ENCODE results near the gene GFOD1.

Gene GFOD1, protein sequence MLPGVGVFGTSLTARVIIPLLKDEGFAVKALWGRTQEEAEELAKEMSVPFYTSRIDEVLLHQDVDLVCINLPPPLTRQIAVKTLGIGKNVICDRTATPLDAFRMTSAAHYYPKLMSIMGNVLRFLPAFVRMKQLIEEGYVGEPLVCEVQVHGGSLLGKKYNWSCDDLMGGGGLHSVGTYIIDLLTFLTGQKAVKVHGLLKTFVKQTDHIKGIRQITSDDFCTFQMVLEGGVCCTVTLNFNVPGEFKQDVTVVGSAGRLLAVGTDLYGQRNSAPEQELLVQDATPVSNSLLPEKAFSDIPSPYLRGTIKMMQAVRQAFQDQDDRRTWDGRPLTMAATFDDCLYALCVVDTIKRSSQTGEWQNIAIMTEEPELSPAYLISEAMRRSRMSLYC

DNA sequence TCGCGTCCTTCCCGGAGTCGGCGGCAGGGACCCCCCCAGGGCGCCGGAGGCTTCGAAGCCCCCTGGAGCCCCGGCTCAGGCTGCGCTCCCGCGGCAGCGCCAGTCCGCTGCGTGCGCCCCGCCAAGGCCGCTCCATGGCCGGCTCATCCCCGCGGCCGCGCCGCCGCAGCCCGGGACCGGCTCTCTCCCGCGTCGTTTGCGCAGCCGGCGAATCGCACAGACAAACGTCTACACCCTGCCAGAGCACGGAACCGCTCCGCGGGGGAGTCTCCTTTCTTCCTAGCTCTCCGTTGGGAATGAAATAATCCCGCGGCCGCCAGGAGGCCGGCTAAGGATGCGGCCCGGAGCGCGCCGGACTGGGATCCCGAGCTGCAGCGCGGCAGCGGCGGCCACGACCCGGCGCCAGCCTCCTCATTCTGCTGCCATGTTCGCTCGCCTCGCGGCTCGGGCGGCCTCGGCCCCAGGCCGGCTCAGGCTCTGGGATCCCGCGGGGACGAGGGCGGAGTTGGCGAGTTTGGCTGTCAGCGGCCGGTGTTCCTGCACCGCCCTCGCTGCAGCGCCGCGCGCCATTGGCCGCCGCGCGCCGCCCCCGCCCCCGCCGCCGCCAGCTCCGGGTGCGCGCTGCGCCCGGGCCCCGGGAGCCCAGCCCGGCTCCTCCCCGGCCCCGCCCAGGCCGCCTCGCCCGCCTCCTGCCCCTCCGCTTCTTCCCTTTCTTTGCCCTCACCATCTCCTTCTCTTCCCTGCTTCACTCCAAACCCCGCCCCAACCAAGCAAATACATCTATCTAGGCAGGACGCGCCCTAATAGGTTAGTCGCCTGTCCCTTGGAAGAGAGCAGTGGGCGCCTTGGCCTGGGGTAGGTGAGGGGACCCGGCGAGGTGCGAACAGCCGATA, at the start of gene GFOD1:
Gene GFOD1 (minus strand): TSS at position 479 of the 893 bp plus-strand sequence. CDS start 710 bp downstream, outside the sequence.
- in situ Hi-C loops (cut with MboI; ENCODE audit: low sequenced_read_pairs): no loop called here

DNA sequence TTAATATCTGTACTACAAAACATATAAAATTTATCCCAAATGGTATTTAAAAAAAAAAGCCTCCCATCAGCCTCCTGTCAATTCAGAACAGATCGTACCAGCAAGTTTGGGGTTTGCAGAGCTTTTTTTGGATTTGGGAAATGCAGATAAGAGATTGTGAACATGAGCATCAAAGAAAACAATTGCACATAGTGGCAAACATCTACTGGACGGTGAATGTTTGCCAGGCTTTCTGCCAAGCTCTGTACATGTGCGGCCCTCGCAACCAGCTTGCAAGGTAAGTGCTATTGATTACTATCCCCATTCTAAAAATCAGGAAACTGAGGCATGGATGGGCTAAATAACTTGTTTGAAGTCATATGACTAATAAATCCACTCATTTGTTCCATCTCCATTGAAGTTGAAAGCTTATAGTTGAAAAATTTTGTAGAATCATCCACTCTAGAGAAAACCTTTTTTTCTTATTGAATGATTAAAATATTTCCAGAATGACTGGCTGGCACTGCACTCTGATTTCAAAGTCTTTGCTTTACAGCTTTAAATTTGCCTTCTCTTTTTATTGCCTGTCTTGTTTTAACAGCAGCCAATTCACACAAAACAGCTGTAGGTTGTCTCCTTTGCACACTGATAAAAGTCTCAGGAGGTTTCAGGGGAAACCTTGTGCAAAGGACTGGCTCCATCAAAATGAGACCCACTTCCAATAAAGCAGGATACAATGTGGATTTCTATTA, 49.6 kb upstream of the GFOD1 start:
- in situ Hi-C loops (cut with MboI; ENCODE audit: low sequenced_read_pairs): no loop called here

DNA sequence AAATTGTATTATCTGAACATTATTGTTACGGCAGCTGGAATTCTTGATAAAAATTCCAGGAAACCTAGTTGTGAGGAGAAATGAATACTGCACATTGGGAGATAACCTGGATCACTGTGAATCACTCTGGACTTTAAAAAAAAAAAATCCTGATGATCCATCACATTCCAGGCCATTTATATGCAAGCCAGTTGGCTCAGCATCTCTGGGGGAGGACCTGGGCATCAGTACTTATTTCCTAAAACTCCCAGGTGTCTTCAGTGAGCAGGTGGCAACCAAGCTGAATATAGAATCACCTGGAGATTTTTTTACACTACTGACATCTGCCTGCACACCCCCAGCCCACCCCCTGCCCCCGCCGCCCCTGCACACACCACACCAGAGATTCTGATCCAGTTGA, 47.9 kb upstream of the GFOD1 start:
- in situ Hi-C loops (cut with MboI; ENCODE audit: low sequenced_read_pairs): no loop called here

DNA sequence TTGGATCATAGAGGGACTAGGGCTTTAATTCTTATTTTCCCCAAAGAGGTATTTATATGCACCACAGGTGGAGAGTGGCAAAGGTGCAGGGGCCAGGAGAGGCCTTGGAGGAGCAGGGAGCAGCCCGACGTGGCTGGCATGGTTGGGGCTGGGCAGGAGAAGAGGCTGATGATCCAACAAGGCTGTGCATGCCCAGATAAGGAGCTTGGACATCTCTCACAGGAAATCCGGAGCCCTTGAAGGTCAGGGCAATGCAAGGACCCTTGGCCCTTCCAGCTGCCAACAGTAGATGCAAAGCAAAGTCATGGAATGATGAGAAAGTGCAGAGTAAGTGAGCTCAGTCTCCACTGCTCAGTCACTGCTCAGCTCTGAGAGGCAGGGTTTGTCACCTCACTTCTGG, 47.1 kb upstream of the GFOD1 start:
- in situ Hi-C loops (cut with MboI; ENCODE audit: low sequenced_read_pairs): no loop called here

DNA sequence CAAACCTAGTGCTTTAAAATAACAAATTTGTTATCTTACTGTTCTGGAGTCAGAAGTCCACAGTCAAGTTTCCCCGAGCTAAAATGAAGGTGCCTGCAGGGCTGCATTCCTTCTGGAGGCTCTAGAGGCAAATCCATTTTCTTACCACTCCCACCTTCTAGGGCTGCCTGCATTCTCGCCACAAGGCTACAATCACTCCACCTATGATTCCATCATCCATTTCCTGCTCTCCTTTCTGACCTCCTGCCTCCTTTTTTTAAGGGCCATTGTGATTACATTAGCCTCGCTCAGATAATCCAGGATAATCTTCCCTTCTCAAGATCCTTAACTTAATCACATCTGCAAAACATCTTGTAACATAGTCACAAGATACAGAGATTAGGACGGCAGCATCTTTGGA, 44.6 kb upstream of the GFOD1 start:
- in situ Hi-C loops (cut with MboI; ENCODE audit: low sequenced_read_pairs): no loop called here

DNA sequence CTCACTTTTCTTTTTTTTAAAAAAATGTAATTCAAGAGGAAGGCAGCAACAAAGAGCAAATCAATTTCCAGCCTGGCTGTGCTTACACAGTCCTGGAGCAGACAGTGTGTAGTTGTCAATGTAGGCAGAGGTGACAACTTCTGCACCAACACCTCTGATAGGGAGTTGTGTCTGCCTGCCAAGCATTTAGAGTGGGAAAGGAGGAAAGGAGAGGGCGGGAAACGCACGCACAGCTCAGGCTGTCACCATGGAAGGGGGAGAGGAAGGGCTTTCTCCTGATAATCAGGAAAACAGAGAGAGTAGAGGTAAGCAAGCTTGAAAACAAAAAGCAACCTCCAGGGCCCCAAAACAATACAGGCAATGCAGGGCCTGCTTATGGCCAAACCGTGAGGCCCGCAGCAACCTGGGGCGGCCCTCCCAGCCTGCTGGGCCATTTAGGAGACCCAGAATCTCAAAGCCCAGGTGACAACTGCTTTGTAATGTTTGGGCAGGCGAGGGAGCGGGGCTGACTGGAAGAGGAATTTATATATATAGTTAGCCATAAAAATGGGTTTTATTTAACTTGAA, 41.5 kb upstream of the GFOD1 start:
- in situ Hi-C loops (cut with MboI; ENCODE audit: low sequenced_read_pairs): no loop called here

DNA sequence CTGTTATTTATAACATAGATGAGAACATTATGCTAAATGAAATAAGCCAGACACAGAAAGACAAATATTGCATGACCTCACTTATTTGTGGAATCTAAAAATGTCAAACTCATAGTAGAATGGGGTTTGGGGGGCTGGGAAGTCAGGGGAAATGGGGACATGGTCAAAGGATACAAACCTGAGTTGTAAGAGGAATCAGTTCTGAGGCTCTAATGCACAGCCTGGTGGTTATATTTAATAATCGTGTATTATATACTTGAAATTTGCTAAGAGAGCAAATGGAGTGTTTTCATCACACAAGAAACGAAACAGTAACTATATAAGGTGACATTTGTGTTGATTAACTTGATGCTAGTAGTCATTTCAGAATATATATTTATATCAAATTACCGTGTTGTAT, 40.8 kb upstream of the GFOD1 start:
- in situ Hi-C loops (cut with MboI; ENCODE audit: low sequenced_read_pairs): no loop called here

DNA sequence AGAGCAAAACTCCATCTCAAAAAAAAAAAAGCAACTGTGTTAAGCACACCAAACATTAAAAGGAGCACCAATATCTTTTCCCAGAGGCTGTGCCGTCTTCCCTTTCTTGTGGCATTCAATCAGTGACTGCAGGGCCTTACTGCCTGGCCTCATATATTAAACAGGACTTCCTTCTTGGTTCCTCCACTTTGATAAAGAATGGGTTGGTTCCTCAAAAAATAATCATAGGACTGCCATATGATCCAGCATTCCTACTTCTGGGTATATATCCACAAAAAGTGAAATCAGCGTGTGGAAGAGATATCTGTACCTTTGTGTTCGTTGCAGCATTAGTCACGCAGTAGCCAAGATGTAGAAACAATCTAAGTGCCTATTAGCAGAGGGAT, 40.3 kb upstream of the GFOD1 start:
- in situ Hi-C loops (cut with MboI; ENCODE audit: low sequenced_read_pairs): no loop called here

DNA sequence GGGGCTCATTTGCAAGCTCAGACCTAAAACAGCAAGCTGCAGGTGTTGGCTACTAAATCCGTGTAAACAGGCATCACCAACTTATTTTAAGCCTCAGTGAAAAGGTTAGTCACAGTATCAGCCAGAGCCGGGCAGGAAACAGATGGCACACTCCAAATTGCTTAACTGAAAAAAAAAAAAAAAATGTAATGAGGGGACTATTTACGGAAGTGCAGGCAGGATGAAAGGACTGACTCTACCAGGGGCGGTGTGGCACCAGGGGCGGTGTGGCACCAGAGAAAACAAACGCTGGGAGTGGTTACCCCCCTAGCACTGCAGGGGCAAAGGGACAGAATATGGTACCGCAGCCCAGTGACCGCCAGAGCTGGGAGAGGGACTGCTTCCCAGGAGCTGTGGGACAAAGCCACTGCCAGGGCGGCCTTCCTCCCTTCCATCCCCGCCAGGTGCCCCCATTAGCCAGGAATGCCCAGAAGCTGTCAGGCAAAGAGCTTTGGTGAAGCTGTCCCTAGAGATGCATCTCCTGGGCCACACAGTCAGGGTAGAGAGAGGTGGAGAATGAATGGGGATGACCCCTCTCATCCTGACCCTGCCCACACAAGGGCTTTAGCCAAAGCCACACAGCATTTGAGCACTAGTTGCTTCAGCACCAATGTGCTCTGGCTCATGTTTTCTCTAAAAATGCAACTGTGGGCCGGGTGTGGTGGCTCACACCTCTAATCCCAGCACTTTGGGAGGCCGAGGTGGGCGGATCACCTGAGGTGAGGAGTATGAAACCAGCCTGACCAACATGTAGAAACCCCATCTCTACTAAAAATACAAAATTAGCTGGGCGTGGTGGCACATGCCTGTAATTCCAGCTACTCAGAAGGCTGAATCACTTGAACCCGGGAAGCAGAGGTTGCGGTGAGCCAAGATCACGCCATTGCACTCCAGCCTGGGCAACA, 39.6 kb upstream of the GFOD1 start:
- in situ Hi-C loops (cut with MboI; ENCODE audit: low sequenced_read_pairs): no loop called here

DNA sequence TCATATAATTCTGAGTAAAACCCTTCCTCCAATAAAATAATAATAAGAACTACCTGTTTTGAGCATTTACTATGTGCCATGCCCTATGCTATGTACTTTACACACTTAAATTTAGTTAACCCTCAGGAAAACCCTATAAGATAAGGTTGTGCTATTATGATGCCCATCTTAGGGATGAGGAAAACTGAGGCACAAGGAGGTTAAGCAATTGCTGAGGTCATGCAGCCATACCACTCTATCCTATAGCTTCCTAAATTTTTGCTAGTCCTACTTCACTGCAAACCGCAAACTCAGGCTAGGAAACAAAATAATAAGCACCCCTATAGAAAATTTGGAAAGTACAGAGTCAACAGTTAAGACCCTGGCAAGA, 38.9 kb upstream of the GFOD1 start:
- in situ Hi-C loops (cut with MboI; ENCODE audit: low sequenced_read_pairs): no loop called here

DNA sequence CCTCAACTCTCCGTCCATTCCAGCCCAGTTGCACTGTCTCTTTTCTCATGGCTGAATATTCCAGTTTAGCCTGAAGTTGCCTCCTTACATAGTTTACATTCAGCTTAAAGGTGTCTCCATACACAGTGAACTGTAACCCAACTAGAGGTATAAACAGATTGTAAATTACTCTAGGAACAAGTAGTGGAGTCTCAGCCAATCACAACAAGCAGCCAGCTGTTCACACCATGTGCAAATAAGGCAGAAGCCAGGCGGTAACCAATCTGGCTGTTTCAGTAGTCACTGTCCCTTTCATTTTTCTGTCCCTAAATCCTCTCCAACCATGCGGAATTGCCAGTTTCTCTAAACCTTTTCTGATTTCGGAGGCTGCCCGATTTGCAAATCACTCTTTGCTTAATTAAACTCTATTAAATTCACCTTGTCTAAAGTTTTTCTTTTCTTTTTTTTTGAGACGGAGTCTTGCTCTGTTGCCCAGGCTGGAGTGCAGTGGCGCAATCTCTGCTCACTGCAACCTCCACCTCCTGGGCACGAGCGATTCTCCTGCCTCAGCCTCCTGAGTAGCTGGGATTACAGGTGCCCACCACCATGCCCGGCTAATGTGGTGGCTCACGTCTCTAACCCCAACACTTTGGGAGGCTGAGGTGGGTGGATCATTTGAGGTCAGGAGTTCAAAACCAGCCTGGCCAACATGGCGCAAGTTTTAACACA, 37.6 kb upstream of the GFOD1 start:
- in situ Hi-C loops (cut with MboI; ENCODE audit: low sequenced_read_pairs): no loop called here

DNA sequence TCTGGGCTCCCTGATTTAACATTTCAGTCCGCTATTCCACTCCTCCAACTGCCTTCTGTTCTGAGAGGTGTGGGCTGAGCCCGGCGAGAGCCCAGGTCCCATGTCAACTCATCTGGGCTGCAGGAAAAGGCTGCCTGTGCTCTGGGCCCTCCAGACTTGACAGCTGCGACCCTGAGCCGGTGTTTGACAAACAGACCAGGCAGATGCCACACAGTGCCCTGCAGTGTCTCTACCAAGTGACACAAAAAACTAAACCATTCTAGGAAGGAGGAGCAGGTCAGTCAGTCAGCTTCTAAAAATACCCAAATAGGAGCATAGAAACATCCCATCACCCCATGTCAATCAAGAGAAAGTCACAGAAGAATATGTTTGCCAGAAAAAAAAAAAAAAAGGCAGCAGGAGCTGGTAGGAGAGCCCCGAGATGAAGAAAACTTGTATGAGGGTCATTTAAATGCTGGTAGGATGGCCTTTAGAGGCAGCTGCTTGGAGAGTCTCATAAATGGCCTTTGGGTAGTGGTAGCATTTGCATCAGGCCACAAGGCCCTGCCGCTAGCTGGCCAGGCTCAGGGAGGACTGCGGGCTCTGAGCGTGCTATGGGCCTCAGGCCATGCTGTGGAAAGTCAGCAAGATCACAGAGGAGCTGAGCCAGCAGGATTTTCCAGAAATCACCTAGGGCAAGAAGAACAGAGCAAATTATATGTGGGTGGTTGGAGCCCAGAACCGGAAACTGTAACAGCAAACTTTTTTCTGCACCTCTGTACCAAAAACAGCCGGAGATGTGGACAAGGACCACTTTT, 36.6 kb upstream of the GFOD1 start:
- in situ Hi-C loops (cut with MboI; ENCODE audit: low sequenced_read_pairs): no loop called here

DNA sequence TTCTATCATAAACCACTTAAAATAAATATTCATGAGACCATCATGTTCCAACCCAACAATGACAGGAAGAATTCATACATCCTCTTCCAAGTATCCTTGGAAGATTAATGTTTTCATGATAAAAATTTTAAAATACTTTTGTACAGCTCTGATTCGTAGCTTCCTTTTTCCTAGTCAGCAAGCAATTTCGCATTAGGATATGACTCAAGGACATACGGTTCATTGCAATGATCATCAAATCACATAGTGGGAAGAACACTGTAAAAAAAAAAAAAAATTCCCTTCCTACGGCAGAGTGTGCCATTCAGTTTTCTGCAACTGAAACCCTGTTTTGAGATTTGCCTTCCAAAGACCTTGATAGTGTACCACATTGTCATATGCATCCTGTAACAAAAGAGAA, 35.3 kb upstream of the GFOD1 start:
- in situ Hi-C loops (cut with MboI; ENCODE audit: low sequenced_read_pairs): no loop called here

DNA sequence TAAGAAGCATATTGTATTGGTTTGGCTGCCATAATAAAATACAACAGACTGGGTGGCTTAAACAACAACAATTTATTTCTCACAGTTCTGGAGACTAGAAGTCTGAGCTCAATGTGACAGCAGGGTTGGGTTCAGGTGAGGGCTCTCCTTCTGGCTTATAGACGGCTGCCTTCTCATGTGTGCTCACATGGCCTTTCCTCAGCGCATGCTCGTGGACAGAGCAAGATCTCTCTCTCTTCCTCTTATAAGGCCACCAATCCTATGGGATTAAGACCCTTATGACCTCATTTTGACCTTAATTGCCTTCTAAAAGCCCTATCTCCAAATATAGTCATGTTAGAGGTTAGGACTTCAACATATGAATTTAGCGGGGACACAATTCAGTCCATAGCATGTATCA, 32.4 kb upstream of the GFOD1 start:
- in situ Hi-C loops (cut with MboI; ENCODE audit: low sequenced_read_pairs): no loop called here

DNA sequence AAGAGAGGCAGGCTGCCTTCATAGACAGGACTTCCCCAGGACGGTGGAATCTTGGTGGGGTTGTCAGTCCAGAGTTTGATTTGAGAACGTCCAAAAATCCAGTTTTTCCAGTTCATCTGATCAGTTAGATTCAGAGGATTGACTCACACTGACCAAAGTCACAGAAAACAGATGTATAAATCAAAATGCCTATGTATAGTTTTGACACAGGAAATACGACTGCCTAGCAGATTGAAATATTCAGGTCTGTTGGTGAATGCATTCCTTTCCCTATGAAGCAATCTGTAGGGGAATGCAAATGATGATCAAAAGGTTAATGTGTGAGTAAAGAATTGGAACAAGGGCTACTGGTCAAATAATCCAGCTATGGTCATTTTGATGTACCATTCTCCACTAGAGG, 29.7 kb upstream of the GFOD1 start:
- in situ Hi-C loops (cut with MboI; ENCODE audit: low sequenced_read_pairs): no loop called here

DNA sequence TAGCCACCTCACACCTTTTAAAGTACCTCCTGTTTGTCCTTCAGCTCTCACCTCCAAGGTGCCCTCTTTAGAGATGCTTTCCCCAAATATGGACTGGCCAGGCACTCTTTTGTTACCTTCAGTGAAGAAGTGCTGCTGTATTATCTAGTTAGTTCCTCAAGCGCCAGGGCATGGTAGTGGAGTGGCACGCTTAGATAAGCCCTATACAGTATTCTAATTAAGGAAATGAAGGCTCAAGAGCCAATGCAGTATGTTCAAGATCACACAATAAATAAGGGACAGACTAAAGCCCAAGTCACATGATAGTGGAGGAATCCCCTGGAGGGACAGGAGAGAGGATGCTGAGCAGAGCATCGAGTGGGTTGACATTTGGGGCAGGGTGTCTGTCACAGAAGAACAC, 28.5 kb upstream of the GFOD1 start:
- in situ Hi-C loops (cut with MboI; ENCODE audit: low sequenced_read_pairs): no loop called here

DNA sequence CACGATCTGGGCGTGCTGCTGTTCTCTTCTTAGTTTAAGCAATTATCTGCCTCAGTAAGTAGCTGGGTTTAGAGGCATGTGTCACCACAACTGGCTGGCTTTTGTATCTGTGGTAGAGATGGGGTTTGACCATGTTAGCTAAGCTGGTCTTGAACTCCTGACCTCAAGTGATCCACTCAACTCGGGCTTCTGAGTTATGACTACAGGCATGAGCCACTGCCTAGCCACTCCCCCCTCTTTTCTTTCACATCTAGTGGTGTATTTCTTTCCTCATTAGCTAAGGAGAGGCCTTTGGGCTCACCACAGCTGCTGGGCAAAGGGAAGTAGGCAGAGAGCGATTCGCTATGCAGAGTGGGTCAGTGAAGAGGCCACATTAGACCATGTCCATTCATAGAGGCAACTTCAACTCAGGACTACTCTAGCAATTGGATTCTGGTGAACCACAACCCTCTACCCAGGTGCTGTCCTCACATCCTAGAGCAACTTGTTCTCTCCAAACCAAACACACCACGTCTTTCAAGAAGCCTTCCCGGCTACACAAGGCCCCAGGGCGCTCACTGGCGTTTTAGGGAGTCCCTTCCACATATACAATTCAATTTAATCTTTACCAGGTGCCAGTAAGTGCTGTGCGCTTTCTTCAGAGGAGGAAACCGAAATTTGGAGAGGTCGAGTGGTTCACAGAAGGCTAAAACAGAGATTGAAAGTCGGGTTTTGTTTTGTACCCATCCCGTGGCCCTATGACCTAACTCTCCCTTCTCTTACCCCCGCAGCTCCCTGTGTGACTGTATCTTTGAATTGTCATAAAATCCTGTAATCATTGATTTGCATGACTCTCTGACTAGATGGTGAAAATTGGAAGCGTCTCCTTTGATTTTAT, 26.5 kb upstream of the GFOD1 start:
- in situ Hi-C loops (cut with MboI; ENCODE audit: low sequenced_read_pairs): no loop called here

DNA sequence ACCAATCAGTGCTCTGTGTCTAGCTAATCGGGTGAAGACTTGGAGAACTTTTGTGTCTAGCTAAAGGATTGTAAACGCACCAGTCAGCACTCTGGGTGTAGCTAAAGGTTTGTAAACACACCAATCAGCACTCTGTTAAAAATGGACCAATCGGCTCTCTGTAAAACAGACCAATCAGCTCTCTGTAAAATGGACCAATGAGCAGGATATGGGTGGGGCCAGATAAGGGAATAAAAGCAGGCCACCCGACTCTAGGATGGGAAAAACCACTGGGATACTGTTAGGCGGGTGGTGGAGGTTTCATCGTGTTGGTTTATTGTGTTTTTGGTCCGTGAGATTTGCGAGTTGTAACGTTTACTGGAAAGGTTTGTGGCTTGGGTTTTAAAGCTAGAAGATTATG, 25.5 kb upstream of the GFOD1 start:
- in situ Hi-C loops (cut with MboI; ENCODE audit: low sequenced_read_pairs): no loop called here

Measured in hTERT RPE-1 (cell line).